NCI-H2196 (cell line): Measurements from ENCODE around the gene TEX44.

Experiments used
- DNase-seq: peaks from one replicate; lab custom pipeline; 2025; ENCODE audit not compliant: unreplicated experiment; lab: John Stamatoyannopoulos, UW

Gene TEX44

DNA sequence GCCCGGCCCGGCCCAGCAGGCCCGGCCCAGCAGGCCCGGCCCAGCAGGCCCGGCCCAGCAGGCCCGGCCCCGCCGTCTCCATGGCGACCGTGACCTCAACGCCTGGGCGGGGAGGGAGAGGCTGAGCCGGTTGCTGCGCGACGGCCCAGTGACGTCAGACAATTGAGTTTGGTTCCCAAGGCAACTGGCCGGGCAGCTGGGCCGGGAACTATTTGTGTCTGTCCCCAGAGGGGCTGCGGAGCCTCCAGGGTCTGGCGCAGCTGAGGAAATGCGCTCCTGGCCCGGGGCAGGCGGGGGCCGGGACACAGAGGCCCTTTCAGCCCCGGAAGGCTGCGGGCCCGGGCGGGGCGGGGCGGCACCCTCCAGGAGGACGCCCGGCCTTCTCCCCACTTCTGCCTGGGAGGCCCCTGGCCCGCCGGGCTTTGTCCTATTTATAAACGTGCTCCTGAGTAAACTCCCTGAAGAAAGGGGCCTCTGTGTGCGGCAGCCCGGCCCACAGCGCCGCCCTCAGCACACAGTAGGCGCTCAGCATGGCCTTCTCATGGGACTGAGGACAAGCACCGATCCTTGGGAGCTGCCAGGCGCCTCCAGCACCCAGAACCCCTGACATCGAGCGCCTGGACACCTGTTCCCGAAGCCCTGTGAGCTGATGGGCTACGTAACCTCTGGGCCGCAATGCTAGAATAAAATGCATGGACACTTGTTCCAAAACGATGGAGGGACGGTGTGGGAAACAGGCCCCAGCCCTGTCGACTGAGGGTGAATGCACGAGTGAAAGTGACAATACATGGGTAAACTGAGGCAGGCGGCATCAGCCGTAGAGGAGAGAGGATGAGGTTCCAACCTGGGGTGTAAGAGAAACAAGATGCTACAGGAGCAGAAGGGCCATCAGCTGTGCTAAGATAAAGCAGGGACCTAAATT is 12.3 kb downstream of the TEX44 start:
- peak; percentile 99 for DNase-seq

DNA sequence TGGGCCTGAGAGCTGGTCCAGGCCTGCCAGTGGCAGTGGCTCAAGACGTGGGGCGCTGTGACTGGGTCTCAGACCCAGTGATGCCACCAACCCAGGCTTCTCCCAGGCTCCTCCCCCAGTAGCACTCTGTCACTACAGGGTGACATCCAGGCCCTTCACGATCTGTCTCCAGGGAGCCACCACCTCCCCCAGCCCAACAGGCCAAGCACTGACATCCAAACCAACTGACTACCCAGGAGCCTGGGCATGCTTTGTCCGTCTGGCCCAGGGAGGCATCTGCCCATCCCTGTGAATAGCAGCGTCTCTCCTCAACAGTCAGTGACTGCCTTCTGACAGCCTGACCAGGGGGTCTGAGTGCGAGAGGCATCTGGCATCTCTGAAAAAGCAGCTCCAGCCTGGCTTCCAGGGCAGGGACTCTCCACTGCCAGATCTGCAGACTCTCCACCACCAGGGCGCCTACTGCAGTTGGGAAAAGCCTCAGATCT is 13.0 kb downstream of the TEX44 start:
- no peak for DNase-seq

DNA sequence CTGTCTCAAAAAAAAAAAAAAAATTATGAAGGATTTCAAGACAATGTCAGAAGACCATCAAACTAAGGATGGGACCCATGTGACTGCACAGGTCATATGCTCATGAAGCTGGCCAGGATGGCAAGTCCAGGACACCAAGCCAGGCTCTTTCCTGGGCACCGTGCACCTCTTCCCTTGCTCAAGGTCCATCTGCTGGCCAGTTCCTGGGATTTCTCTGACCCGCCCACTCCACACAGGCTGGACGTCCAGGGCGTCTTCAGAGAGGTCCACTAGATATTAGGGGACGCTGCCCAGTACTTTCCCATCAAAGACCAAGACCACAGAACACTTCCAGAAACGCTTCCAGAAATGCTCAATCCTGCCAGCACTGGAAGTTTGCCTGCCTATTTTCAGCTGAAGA is 14.3 kb downstream of the TEX44 start:
- DNase-seq, result no peak

DNA sequence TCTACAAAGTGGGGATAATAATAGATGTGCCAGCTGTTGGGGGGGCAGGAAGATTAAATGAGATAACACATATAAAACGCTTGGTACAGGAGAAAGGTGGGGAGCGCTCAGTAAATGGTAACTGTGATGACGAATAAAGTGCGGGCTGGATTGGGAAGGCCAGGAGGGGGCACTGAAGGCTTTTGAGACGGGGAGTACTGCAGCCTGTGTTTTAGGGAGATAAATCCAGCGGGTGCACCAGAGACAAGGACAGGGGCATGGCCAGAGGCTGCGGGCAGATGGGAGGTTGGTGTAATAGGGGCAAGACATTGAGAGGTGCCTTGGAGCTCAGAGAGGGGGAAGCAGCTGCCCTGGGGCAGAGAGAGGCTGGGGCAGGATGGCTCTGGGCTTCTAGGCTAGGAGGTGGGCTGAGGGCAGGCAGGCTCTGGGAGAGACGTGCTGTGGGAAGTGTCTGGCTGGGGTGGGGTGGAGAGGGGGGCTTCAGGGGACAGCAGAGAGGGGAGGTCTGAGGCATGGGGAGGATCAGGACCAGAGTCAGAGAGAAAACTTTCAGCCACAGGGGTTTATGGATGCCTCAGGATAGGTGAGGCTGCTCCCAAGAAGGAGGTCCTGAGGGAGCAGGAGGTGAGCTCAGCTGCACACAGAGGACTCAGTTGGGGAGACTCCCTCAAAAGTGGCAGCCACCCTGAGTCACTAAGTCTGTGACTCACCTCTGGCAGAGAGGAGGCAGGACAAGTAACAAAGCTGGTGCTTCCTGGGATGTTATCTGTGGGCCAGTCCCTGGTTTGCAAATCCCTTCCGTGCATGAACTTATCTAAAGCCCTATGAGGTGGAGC is 18.8 kb downstream of the TEX44 start:
- no peak for DNase-seq

DNA sequence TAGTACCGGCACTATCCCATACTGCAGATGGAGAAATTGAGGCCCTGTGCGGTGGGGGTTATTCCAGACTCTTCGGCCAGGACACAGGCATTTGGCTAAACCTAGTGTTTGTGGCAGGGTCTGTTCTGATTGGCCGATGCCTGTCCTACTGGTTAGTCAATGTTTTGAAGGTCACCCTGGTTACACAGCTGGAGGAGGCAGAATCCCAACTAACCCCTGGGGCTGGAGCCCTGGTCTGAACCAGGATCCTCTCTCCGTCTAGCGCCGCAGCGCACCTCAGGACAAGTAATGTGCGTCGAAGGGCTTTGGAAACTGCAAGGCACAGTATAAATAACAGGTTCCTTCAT is 19.4 kb downstream of the TEX44 start:
- DNase-seq, result peak; percentile 49

DNA sequence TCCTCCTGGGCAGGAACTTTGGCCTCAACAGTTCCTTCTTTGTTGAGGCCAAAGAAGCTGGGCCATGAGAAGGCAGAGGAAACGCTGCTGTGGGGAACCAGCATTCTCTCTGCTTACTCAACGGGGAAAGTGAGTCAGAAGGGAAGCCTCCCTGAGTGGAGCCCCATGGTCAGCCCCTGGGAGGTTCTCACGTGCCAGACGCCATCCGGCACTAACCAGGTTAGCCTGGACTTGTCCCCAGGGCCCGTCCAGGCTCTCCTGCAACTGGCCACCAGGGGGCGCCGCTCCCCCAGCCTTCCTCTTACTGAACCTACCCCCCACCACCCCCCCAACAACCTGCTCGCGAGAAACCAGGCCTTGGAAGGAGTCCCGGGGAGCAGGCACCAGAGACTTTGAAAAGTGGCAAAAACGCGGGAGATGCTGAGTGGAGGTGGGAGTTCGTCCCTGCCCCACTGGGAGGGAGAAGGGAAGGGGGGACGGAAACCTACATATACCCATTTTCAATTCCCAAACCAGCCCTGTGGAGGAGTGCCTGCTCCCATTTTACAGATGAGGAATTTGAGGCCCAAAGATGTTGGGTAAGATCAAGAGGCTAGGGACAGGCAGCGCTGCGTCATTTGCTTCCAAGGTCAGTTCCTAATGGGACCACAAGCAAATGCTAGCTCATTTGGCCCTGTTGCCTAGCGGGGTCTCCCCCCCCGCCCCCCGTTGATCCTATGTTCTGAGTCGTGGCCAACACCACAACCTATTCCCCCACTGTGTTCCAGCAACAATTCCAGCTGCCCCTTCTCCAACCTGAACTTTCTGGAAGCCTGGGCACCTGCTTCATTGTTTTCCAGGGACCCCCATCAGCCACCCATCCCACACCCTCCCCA is 20.0 kb downstream of the TEX44 start:
- DNase-seq, result peak; percentile 90

DNA sequence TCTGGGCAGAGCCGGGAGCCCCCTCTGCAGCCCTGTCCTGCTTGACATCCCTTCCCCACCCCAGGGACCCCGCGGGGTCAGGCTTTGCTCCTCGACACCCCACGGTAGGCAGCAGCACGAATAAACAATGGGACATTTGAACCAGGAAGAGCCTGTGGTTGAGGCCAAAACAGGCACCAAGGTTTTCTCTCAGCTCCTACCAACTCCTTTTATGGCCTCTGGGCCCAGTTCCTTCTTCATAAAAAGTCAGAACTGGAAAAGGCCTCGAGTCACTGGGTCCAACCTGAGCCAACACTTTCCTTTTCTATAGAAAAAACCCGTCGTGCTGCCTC is 20.6 kb downstream of the TEX44 start:
- DNase-seq, result no peak

DNA sequence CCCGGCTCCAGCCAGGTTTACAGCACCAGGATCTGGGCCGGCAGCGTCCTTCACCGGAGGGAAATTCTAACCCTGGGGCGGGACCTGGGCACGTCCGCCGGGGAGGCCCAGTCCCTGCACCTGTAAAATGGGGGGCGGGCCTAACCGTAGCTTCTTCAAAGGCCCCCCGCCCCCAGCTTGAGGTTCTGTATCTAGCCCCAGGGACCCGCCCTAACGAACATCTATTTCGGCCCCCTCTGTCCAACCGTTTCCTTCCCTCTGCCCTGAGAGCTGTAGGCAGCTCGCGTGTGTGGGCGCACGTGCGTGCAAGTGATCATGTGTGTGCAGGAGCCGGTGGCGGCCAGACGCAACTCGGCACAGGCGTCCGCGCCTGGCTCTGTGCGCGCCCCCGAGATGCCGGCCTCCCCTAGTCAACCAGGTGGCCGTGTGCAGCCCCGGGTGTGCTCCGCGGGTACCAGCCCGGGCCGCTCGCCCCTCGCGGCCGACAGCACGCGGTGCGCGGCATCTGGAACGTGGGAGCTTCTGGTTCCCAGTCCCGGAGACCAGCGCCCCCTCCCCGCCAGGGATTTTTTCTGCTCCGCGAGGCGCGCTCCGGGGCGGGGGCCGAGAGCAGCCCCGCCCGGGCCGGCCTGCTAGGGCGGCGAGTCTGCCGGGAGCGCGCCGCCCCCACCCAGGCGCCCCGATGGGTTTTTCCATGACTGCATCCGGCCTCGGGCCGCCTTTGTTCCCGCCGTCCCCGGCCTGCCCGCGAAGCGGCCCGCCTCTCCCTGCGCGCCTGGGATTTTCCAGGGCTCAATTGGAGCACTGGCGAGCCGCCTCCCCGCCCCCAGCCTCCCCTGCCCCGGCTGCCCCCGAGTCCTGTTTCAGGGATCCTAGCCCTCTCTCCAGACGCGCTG is 21.2 kb downstream of the TEX44 start:
- DNase-seq, result peak; percentile 96

DNA sequence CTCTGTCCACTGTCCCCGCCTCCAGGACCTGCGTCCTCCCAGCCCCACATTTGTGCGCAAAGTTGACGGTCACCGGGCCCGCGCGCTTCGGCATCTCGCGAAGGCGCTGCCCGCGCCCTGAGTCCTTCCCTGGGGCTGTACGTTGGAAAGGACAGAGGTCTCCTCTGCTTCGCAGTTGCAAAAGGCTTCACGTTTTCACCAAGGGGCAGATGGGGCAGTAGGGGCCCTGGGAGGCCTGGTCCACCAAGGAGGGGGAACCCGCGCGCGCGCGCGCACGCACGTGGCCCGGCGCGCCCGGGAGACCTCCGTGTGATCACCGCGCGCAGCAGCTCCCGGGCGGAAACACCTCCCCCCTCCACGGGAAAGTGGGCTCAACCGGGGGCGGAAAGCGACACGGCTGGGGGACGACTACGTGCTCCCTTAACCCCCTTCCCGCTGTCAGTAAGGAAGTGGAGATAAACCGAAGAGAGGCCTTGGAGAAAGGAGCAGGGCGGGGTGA is 21.9 kb downstream of the TEX44 start:
- DNase-seq, result peak; percentile 66

DNA sequence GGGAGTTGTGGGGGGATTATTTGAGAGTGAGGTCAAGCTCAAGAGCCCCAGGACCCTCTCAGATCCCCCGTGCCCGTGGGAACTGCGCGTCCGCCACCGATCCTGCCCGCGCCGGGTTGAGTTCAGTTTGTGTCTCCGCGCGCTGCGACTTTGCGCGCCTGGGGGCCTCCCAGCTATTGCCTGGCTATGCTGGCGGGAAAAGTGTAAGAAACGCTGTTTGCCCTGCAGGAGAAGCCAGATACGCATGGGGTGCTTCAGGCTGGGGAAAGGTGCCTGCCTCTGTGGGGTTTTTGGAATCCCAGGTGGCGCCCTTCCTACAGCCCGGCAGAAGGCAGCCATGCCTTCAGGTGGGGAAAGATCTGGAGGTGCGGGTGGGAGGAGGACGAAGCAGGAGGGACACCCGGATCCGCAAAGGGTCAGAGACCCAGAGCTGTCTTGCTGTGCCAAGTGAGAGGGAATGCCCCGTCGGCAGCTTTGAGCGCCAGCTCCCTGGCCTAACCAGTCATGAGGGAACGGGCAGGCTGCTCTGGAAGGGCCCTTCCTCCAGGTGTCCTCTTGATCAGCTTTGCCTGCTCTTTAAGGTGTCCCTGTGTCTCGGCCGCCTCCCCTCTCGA is 22.5 kb downstream of the TEX44 start:
- peak; percentile 42 for DNase-seq

DNA sequence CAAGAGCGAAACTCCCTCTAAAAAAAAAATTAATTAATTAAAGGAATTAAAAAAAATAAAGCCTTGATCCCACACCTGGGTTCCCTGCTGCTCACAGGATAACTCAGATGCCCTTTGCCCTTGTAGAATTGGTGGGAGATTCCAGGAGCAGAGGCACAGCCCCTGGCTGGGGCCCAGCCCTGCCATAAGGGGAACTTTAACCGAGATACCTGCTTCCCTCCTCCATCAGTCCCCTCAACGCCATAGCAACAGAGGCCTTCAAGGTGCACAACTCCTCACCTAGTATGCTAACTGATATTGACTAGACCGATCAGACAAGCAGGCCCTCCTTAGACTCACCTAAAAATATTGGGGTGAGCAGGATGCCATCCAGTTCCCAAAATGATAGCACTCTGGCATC is 23.6 kb downstream of the TEX44 start:
- DNase-seq, result no peak

DNA sequence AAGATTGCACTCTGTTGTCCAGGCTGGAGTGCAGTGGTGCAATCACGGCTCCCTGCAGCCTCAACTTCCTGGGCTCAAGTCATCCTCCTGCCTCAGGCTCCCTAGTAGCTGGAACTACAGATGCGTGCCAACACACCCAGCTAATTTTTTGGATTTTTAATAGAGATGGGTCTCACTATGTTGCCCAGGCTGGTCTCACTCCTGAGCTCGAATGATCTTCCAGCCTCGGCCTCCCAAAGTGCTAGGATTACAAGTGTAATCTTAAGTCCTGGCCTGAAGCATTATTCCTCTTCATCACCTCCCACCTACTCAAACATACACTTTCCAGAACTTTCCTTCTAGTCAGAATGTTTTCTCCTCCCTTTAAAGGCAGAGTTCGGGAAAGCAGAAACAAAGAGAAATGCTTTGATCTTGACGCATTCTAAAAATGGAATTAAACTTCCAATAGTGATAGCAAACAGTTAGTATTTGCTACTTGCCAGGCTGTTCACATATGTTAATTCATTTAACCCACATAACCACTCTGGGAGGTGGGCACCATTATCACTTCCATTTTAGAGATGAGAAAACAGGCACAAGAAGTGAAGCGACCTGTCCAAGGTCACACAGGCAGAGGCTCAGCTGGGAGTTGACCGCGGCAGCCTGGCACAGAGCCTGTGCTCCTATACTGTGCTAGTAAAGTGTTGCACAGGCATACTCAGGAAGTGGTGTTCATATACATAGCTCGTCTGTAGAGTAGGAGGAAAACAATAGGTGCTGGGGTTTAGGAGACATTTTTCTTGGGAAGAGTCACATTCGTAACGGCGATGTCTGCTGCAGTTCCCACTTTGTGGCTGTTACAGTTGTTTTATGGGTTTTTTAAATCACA is 24.6 kb downstream of the TEX44 start:
- no peak for DNase-seq

DNA sequence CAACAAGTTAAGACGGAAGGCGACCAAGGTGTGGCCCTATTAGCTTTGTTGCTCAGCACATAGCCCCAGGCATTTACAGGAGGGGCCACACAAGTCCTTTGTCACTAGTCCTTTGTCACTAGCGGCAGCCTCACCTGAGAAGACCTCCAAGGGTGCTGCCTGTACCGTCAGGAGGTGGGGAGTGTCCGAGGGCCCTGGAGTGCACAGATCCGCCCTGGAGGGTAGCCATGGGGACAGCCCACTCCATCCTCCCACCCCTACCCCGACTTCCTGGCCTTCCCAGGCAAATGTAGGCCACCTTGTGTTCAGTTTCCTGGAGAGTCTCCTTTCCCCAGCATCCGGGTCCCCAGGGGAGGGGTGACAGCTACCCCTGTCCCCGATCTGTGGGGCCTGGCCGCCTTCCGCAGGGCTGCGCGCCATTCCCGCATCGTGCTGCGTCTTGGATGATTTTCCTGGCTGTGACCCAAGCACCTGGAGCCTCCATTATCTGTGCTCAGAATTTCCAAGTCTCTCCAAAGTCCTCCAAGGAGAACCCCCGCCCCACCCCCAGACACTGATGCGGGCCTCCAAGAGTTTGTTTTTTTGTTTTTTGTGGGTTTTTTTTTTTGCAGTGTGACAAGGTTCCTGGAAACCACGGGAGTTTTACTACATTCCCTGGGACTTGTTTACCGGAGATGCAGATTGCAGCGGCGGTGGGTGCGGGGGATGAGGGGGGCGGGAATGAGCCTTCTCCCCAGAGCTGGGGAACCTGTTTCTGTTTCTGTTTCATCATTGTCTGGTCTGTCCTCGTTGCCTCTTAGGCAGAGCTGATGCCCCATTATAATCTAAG is 28.6 kb downstream of the TEX44 start:
- no peak for DNase-seq

DNA sequence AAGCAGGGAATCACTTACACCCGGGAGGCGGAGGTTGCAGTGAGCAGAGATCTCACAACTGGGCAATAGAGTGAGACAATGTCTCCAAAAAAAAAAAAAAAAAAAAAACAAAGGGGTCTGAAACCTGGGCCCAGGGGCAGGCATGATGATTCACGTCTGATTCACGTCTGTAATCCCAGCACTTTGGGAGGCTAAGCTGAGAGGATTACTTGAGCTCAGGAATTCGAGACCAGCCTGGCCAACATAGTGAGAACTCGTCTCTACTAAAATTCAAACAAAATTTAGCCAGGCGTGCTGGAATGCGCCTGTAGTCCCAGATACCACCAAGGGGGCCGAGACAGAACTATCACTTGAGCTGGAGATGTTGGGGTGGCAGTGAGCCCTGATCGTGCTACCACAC is 30.3 kb downstream of the TEX44 start:
- DNase-seq, result no peak

DNA sequence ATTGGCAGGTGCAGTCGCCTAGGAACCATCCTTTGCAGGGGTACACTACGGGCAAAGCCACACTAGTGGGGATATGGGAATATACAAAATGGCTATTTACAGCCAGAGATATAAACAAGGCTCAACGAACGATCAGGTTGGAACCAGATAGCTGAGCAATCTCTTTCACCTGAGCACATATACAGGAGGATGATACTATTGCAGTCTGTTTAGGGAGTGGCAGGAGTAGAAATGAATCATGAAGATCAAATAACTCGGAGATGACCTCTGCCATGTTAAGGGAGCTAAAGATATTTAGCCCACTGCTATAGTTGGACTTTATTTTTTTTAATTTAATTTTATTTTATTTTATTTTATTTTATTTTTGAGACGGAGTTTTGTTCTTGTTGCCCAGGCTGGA is 33.8 kb downstream of the TEX44 start:
- DNase-seq, result no peak

DNA sequence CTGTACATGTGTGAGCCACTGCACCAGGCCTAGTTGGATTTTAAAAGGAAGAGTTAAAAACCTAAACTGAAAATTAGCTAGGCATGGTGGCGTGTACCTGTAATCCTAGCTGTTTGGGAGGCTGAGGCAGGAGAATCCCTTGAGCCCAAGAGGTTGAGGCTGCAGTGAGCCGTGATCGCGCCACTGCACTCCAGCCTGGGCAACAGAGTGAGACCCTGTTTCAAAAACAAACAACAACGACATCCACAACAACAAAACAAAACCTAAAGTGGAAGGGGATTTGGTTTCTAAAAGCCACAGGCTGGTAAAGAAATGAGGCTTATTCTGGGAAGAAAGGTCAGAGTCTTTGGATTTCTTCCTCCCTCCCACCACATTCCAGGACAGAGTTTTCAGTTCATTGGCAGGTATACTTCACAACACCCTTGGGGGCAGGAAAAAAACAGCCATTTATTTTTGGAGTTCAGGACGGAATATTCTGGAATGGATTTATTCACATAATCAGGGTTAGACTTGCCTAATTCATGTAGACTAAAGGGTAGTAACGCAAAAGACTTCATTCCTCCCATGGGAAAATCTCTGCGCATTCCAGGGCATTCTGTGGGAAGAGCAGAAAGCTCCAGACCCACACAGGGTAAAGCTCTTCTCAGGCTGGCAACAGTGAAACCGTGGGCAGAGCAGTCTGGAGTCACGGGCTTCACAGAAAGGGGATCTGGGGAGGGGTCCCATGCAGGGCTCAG is 34.9 kb downstream of the TEX44 start:
- DNase-seq, result no peak

DNA sequence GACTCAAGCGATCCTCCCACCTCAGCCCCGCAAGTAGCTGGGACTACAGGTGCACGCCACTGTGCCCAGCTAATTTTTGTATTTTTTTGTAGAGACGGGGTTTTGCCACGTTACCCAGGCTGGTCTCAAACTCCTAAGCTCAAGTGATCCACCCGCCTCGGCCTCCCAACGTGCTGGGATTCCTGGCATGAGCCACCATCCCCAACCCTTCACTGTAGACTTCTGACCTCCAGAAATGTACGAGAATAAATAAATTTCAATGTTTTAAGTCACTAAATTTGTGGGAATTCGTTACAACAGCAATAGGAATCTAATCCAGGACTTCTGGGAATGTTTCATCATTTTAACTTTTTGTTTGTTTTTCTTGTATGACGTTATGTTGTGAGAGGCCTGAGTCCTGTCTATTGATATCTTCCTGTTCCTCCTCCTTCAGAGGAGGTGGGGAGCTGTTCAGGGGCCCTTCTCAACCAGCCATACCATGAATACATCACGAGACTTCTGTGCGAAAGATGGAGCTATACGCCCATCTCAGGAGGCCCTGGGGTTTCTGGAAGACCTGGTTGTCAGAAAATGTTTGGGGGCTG is 40.0 kb downstream of the TEX44 start:
- no peak for DNase-seq
